Left ventricle myocardium superior (tissue), 1 donor: ENCODE measurements around the gene RHOA. TPM values are rescaled to one million over a fixed set of nuclear protein-coding genes. Genes with fewer than 3 reads are reported as not detected.
"Not testable (repeated sequence)": the region's sequence is repeated elsewhere in the genome, so short reads cannot be mapped to it uniquely, and the experiment has no call there.

Experiments used
- ATAC-seq: fragments of 200-7000 bp; cut with Tn5 transposase; one replicate; pipeline ENCODE4 v1.9.1; 2020; ENCODE audit warnings: mild to moderate bottlenecking, moderate library complexity
- DNase-seq: peaks from one replicate; pipeline ENCODE4 v3.0.0-alpha.2; 2020
- intact Hi-C: fragments of 100-400 bp; cut with micrococcal nuclease; formaldehyde crosslinking; loops from one replicate; pipeline ENCODE4 v1.11.0; 2022
- total RNA-seq: library from RNA; stranded (reverse); fragmentation: NEBNext Ultra II Directional; extraction: Animal tissue kit (Norgen Biotek cat#: 25700); gene quantifications from one replicate; pipeline ENCODE4 v1.2.1, GENCODE V29; 2021
- donor health status: DM: no; HTN: yes; CAD: no; lungs with severe emphysema.

The RHOA gene
- total RNA-seq, 1 donor from 2014 or later = 266 TPM

- peak; percentile 96 for DNase-seq
- ATAC-seq = peak; percentile 98
- intact Hi-C loops = no loop called here
Measured at GRCh38 chr3:49339941-49340800, 71.6 kb downstream of the RHOA start, which contains the start of gene USP4. Gene USP4, minus strand, starts transcription at chr3:49340053. Its CDS starts 29 bp downstream, at chr3:49340024.

- intact Hi-C loops = no loop called here
- ATAC-seq = peak; percentile 14
- DNase-seq = peak; percentile 55
Measured at GRCh38 chr3:49339581-49339940, 72.2 kb downstream of the RHOA start.

- no peak for DNase-seq
- intact Hi-C loops = no loop called here
- no peak for ATAC-seq
Measured at GRCh38 chr3:49333916-49334633, 77.7 kb downstream of the RHOA start.

GRCh38 chr3:49333091-49333490 lies 78.7 kb downstream of the RHOA start:
- peak; percentile 36 for ATAC-seq
- intact Hi-C loops = no loop called here
- DNase-seq = no peak

GRCh38 chr3:49329186-49329585 lies 82.6 kb downstream of the RHOA start:
- intact Hi-C loops = no loop called here
- ATAC-seq (no peak), DNase-seq (no peak)

GRCh38 chr3:49328350-49328749 lies 83.4 kb downstream of the RHOA start:
- ATAC-seq, DNase-seq, intact Hi-C loops: not testable (repeated sequence)

GRCh38 chr3:49327485-49327884 lies 84.3 kb downstream of the RHOA start:
- intact Hi-C loops = no loop called here
- no peak for DNase-seq

GRCh38 chr3:49324768-49325167 lies 87.0 kb downstream of the RHOA start:
- intact Hi-C loops = no loop called here
- ATAC-seq (no peak), DNase-seq (no peak)

More at GRCh38 chr3:49327485-49327884, 84.3 kb downstream of the RHOA start:
- no peak for ATAC-seq

GRCh38 chr3:49316696-49317457 lies 94.9 kb downstream of the RHOA start:
- ATAC-seq = no peak
- no peak for DNase-seq
- intact Hi-C loops = no loop called here

GRCh38 chr3:49313896-49314688 lies 97.7 kb downstream of the RHOA start:
- no peak for ATAC-seq
- intact Hi-C loops = no loop called here
- no peak for DNase-seq

- ATAC-seq (no peak), DNase-seq (no peak)
- intact Hi-C loops = no loop called here
Measured at GRCh38 chr3:49311283-49311682, 100.5 kb downstream of the RHOA start.

- intact Hi-C loops = no loop called here
- ATAC-seq = no peak
- DNase-seq = no peak
Measured at GRCh38 chr3:49310677-49311076, 101.1 kb downstream of the RHOA start.

Other genes with a start within 250 kb of the RHOA start
- 10.2 TPM for gene CCDC71, start 245.6 kb downstream of the RHOA start, total RNA-seq
- 95.1 TPM for gene KLHDC8B, start 240.4 kb downstream of the RHOA start, total RNA-seq
- gene C3orf62, start 134.7 kb downstream of the RHOA start, total RNA-seq = 3.0 TPM
- 37.3 TPM for gene USP4, start 71.9 kb downstream of the RHOA start, total RNA-seq
- gene GPX1, start 53.6 kb downstream of the RHOA start, total RNA-seq = 113 TPM
- gene TCTA, start 447 bp upstream of the RHOA start, total RNA-seq = 14.9 TPM
- 30.5 TPM for gene AMT, start 10.5 kb upstream of the RHOA start, total RNA-seq
- gene NICN1, start 17.3 kb upstream of the RHOA start, total RNA-seq = 16.8 TPM
- gene DAG1, start 58.3 kb upstream of the RHOA start, total RNA-seq = 144 TPM
- 0.30 TPM for gene BSN, start 142.5 kb upstream of the RHOA start, total RNA-seq